B cell (primary cell): ENCODE measurements around the gene FNDC4. TPM values are rescaled to one million over a fixed set of nuclear protein-coding genes. Genes with fewer than 3 reads are reported as not detected.

Source experiments
- ATAC-seq: fragments of 200-7000 bp; cut with Tn5 transposase; one replicate; pipeline ENCODE4 v1.10.0; 2021; ENCODE audit warnings: low read depth, mild to moderate bottlenecking, moderate number of reproducible peaks, moderate library complexity
- CTCF ChIA-PET: fragments of 350-600 bp; sonication (Branson Sonifier 250); formaldehyde crosslinking; loops from one replicate; lab custom pipeline; 2021; ENCODE audit warnings: antibody characterized with exemption, inconsistent platforms; lab: Charles Lee
- POLR2A ChIA-PET: fragments of 350-600 bp; sonication (Branson Sonifier 250); formaldehyde crosslinking; loops from one replicate; lab custom pipeline; 2021; ENCODE audit warnings: antibody characterized with exemption; lab: Charles Lee
- DNase-seq: peaks from one replicate; pipeline ENCODE4 v3.0.0; 2013
- H2AFZ ChIP-seq: 2 replicates; pipeline ENCODE4 v1.6.1; 2012; ENCODE audit warnings: mild to moderate bottlenecking, low read depth, low read length; ENCODE audit not compliant: insufficient read depth, poor library complexity, severe bottlenecking
- H3K27ac ChIP-seq, 2 donors: 1 replicate in 1 of 2; 2 replicates in 1 of 2; pipeline ENCODE4 v1.5.1; 2012 to 2013; ENCODE audit warnings: low read length in 2 of 2, mild to moderate bottlenecking in 2 of 2, moderate library complexity in 1 of 2
- H3K27me3 ChIP-seq, 4 experiments: fragments of 200-600 bp in 1 of 4; sonication (generic) in 1 of 4; replicated peaks in 1 of 4; 1 replicate in 2 of 4; 2 replicates in 2 of 4; pipeline versions ENCODE4 v1.6.1 to v1.7.0; 2013 to 2016; ENCODE audit warnings: low read length in 3 of 4, mild to moderate bottlenecking in 2 of 4, mixed read lengths in 1 of 4, moderate library complexity in 1 of 4; ENCODE audit not compliant: insufficient read depth in 4 of 4, control insufficient read depth in 3 of 4; ENCODE audit errors: control extremely low read depth in 1 of 4
- H3K36me3 ChIP-seq, 2 experiments: replicated peaks in 1 of 2; 1 replicate in 1 of 2; 2 replicates in 1 of 2; pipeline versions ENCODE4 v1.6.1 to v1.7.1; 2013; ENCODE audit warnings: low read length in 1 of 2; ENCODE audit not compliant: insufficient read depth in 2 of 2, control insufficient read depth in 1 of 2; ENCODE audit errors: control extremely low read depth in 1 of 2, extremely low read depth in 1 of 2
- H3K4me1 ChIP-seq, 2 donors: fragments of 200-600 bp in 1 of 2; sonication (generic) in 1 of 2; 1 replicate in 1 of 2; 2 replicates in 1 of 2; pipeline versions ENCODE4 v1.5.1 to v1.6.1; 2013 to 2017; ENCODE audit warnings: low read length in 2 of 2; ENCODE audit not compliant: control insufficient read depth in 2 of 2, insufficient read depth in 2 of 2
- H3K4me2 ChIP-seq: replicated peaks from 2 replicates; pipeline ENCODE3; 2012; ENCODE audit warnings: mild to moderate bottlenecking, low read depth, low read length; ENCODE audit not compliant: poor library complexity, severe bottlenecking
- H3K4me3 ChIP-seq, 5 experiments: fragments of 200-600 bp in 1 of 5; sonication (generic) in 1 of 5; 1 replicate in 3 of 5; 2 replicates in 2 of 5; pipeline versions ENCODE4 v1.5.1 to v1.7.0; 2011 to 2016; ENCODE audit warnings: low read length in 4 of 5, mild to moderate bottlenecking in 4 of 5, low read depth in 2 of 5, control low read depth in 1 of 5, moderate library complexity in 1 of 5; ENCODE audit not compliant: insufficient read depth in 1 of 5; ENCODE audit errors: control extremely low read depth in 1 of 5, extremely low read depth in 1 of 5
- H3K79me2 ChIP-seq: fragments of 200-600 bp; sonication (generic); one replicate; pipeline ENCODE4 v1.6.0; 2016; ENCODE audit warnings: low read length; ENCODE audit not compliant: control insufficient read depth, insufficient read depth
- H3K9ac ChIP-seq: fragments of 200-600 bp; sonication (generic); 2 replicates; pipeline ENCODE4 v1.6.1; 2017; ENCODE audit warnings: mild to moderate bottlenecking, low read length, moderate library complexity
- H3K9me3 ChIP-seq, 3 donors: one replicate each; pipeline versions ENCODE4 v1.6.1 to v1.7.1; 2013; ENCODE audit warnings: low read length in 2 of 3; ENCODE audit not compliant: control insufficient read depth in 2 of 3, insufficient read depth in 1 of 3; ENCODE audit errors: control extremely low read depth in 1 of 3
- H4K20me1 ChIP-seq: 2 replicates; pipeline ENCODE4 v1.6.0; 2012; ENCODE audit warnings: mild to moderate bottlenecking, low read length; ENCODE audit not compliant: insufficient read depth, control insufficient read depth, poor library complexity, severe bottlenecking
- H3K27ac Mint-ChIP-seq: one replicate; pipeline ENCODE4 v1.8.0; 2021; ENCODE audit warnings: mixed read lengths
- H3K27me3 Mint-ChIP-seq: one replicate; pipeline ENCODE4 v1.8.0; 2021; ENCODE audit warnings: mixed read lengths
- H3K4me1 Mint-ChIP-seq: one replicate; pipeline ENCODE4 v1.8.0; 2021; ENCODE audit warnings: mixed read lengths
- H3K4me3 Mint-ChIP-seq: one replicate; pipeline ENCODE4 v1.8.0; 2021; ENCODE audit warnings: mixed read lengths
- H3K9me3 Mint-ChIP-seq: one replicate; pipeline ENCODE4 v1.8.0; 2022; ENCODE audit warnings: mixed read lengths; ENCODE audit not compliant: insufficient read depth
- EZH2 ChIP-seq: IDR thresholded peaks from 2 replicates; pipeline ENCODE4 v1.6.1; 2012; ENCODE audit warnings: borderline replicate concordance, low read depth, mild to moderate bottlenecking, moderate library complexity, low read length; ENCODE audit not compliant: insufficient read depth, poor library complexity, severe bottlenecking
- WGBS: methylation state at CpG from one replicate; pipeline ENCODE4 v1.1.5; 2013; ENCODE audit warnings: missing lambda C conversion rate; ENCODE audit not compliant: insufficient coverage; 5-methylcytosine and 5-hydroxymethylcytosine counted together
- intact Hi-C: fragments of 100-400 bp; cut with micrococcal nuclease; formaldehyde crosslinking; loops from one replicate; pipeline ENCODE4 v1.10.0; 2022
- polyA plus RNA-seq: library from polyadenylated mRNA; depleted of rRNA; stranded (reverse); fragments of >200 nt; gene quantifications from 2 replicates; pipeline ENCODE4 v1.2.3, GENCODE V29; 2012
- total RNA-seq, 2 donors: library from RNA; stranded (reverse); fragments of 120-200 nt in 1 of 2; gene quantifications; 1 replicate in 1 of 2; 2 replicates in 1 of 2; pipeline versions ENCODE4 v1.2.3 to v1.2.4, GENCODE V29; 2013 to 2022
- TF ChIP-seq, protein P1 (sequence below): fragments of 200-600 bp; IDR thresholded peaks from one replicate; pipeline ENCODE4 v1.8.0; 2022; ENCODE audit warnings: antibody characterized with exemption, mild to moderate bottlenecking

The FNDC4 gene
- total and polyA plus RNA-seq, 2 donors (not counting 1 experiment from before 2014, with no cell fraction given): 0.31 TPM; not detected in 1

DNA sequence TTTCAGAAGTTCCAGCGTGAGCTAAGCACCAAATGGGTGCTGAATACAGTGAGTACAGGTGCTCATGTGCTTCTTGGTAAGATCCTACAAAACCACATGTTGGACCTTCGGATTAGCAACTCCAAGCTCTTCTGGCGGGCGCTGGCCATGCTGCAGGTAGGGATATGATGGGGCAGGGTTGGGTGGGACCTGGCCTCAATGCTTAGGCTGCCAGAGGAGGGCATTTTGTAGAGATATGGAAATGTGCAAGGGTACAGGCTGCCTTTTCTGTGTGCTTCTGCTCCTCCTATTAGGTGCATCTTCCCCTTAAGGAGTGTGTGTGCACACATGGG lies 23.7 kb upstream of the FNDC4 start:
- CTCF ChIA-PET: no interaction called here

DNA sequence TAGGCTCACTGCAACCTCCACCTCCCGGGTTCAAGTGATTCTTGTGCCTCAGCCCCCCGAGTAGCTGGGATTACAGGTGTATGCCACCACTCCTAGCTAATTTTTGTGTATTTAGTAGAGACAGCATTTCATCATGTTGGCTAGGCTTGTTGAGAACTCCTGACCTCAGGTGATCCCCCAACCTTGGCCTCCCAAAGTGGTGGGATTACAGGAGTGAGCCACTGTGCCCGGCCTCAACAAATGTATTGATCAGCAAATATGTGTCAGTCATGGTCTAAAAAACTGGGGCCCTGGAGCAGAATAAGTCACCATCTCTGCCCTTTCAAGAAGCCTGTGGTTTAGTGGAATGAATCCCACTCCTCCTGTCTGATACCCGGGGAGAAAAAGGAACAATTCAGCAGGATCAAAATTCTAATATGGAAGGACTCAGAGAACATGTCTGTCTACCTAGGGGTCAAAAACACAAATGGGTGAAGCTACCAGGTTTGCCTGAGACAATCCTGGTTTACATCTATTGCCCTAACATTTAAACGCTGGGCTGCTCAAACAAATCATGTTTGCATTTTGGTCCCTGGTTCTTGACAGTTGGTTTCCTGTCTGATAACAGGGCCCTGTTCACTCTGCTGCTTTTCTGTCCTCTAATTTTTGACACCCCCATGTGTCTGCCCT lies 23.2 kb upstream of the FNDC4 start:
- Histone ChIP-seq H3K9ac (no peak overlapping the region), H3K4me1 (no peaks in the 10 kb centered on the region), H3K79me2 (no peaks in the 10 kb centered on the region), H2AFZ (no peak overlapping the region), H4K20me1 (no peaks in the 10 kb centered on the region), H3K9me3 (no peaks in the 10 kb centered on the region), H3K27ac (no peak overlapping the region), H3K4me2 (no peak overlapping the region), H3K36me3 (no peaks in the 10 kb centered on the region), H3K4me3 (no peak overlapping the region), H3K27me3 (peaks cover 0 to 14% (median 0%) of the 10 kb centered on the region in 4 experiments)
- no peaks in the 10 kb centered on the region for H3K4me1 Mint-ChIP-seq
- H3K27ac Mint-ChIP-seq: no peak overlapping the region
- ATAC-seq (no peak), DNase-seq (no peak)
- H3K4me3 Mint-ChIP-seq: no peak overlapping the region
- ChIA-PET CTCF (no interaction called here), POLR2A (no interaction called here)
- 83% methylated on average over 3 of the region's 5 CpGs for WGBS
- intact Hi-C loops: no loop called here
- H3K9me3 Mint-ChIP-seq: no peaks in the 10 kb centered on the region
- TF ChIP-seq EZH2: no peak
- TF ChIP-seq, protein P1, sequence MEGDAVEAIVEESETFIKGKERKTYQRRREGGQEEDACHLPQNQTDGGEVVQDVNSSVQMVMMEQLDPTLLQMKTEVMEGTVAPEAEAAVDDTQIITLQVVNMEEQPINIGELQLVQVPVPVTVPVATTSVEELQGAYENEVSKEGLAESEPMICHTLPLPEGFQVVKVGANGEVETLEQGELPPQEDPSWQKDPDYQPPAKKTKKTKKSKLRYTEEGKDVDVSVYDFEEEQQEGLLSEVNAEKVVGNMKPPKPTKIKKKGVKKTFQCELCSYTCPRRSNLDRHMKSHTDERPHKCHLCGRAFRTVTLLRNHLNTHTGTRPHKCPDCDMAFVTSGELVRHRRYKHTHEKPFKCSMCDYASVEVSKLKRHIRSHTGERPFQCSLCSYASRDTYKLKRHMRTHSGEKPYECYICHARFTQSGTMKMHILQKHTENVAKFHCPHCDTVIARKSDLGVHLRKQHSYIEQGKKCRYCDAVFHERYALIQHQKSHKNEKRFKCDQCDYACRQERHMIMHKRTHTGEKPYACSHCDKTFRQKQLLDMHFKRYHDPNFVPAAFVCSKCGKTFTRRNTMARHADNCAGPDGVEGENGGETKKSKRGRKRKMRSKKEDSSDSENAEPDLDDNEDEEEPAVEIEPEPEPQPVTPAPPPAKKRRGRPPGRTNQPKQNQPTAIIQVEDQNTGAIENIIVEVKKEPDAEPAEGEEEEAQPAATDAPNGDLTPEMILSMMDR: no peak
- H3K27me3 Mint-ChIP-seq: peaks cover 32% of the 10 kb centered on the region

More for the DNA sequence above, 23.7 kb upstream of the FNDC4 start:
- Histone ChIP-seq H3K36me3 (no peaks in the 10 kb centered on the region), H3K9ac (no peak overlapping the region), H3K27ac (no peak overlapping the region), H3K4me1 (no peaks in the 10 kb centered on the region), H4K20me1 (no peaks in the 10 kb centered on the region), H3K9me3 (no peaks in the 10 kb centered on the region), H2AFZ (no peak overlapping the region), H3K27me3 (peaks cover 0 to 14% (median 0%) of the 10 kb centered on the region in 4 experiments), H3K4me2 (no peak overlapping the region), H3K4me3 (no peak overlapping the region), H3K79me2 (no peaks in the 10 kb centered on the region)
- Mint-ChIP-seq H3K27me3 (peaks cover 32% of the 10 kb centered on the region), H3K4me1 (no peaks in the 10 kb centered on the region), H3K27ac (no peak overlapping the region), H3K4me3 (no peak overlapping the region), H3K9me3 (no peaks in the 10 kb centered on the region)
- ATAC-seq (no peak), DNase-seq (no peak)
- intact Hi-C loops: no loop called here
- POLR2A ChIA-PET: no interaction called here
- WGBS: 93% methylated on average over 3 of the region's 4 CpGs
- no peak for TF ChIP-seq EZH2
- TF ChIP-seq, protein P1: no peak
